HepG2 (cell line): ENCODE measurements around the gene ADAM15. TPM values are rescaled to one million over a fixed set of nuclear protein-coding genes. Genes with fewer than 3 reads are reported as not detected.

Experiments used
- ATAC-seq: fragments of 200-7000 bp; cut with Tn5 transposase; 3 replicates; pipeline ENCODE4 v1.9.1; 2020; ENCODE audit warnings: mild to moderate bottlenecking, moderate library complexity
- BruUV-seq: library from RNA; stranded (reverse); fragments of 400-500 nt; replicated peaks from 2 replicates; lab custom pipeline; 2021; lab: Mats Ljungman, UMichigan
- CTCF ChIA-PET: fragments of 300-600 bp; formaldehyde crosslinking; extraction: SDS; loops from one replicate; lab custom pipeline; 2021; ENCODE audit warnings: low total read pairs, inconsistent platforms, low intra/inter-chr PET ratio; lab: Yijun Ruan, JAX
- POLR2A ChIA-PET: fragments of 350-600 bp; sonication (Branson Sonifier 250); formaldehyde crosslinking; loops from one replicate; lab custom pipeline; 2020; ENCODE audit warnings: antibody characterized with exemption, inconsistent platforms; lab: Yijun Ruan, JAX
- DNase-seq: peaks from one replicate; pipeline ENCODE4 v3.0.0-alpha.2; 2015; ENCODE audit warnings: low spot score
- FAIRE-seq: peaks from 3 replicates; lab custom pipeline; 2011; peaks lifted over from hg19 to GRCh38; lab: Jason Lieb, UNC
- H2AFZ ChIP-seq: one replicate; pipeline ENCODE4 v1.6.1; 2011; ENCODE audit warnings: low read length, inconsistent platforms
- H3K27ac ChIP-seq: fragments of 300-600 bp; 3 replicates; pipeline ENCODE4 v1.8.0; 2011; ENCODE audit warnings: mixed run types, mild to moderate bottlenecking, mixed read lengths, low read length, inconsistent platforms; ENCODE audit not compliant: insufficient read depth; ENCODE audit errors: extremely low read length
- H3K27me3 ChIP-seq, 2 experiments: fragments of 200-600 bp in 1 of 2; 2 replicates in 1 of 2; 3 replicates in 1 of 2; pipeline versions ENCODE4 v1.6.0 to v1.8.0; 2011; ENCODE audit warnings: low read length in 2 of 2, mild to moderate bottlenecking in 2 of 2, moderate library complexity in 2 of 2, inconsistent platforms in 1 of 2; ENCODE audit not compliant: insufficient read depth in 2 of 2, control insufficient read depth in 1 of 2
- H3K36me3 ChIP-seq, 2 experiments: fragments of 200-600 bp in 1 of 2; replicated peaks in 1 of 2; 2 replicates in 1 of 2; 3 replicates in 1 of 2; pipeline versions ENCODE4 v1.5.1 to v1.8.0; 2011; ENCODE audit warnings: low read length in 2 of 2, inconsistent platforms in 1 of 2; ENCODE audit not compliant: insufficient read depth in 2 of 2, control insufficient read depth in 1 of 2
- H3K4me1 ChIP-seq: 2 replicates; pipeline ENCODE4 v1.5.1; 2012; ENCODE audit warnings: low read length, inconsistent platforms; ENCODE audit not compliant: insufficient read depth
- H3K4me2 ChIP-seq: 2 replicates; pipeline ENCODE4 v1.6.0; 2011; ENCODE audit warnings: low read depth, low read length, inconsistent platforms
- H3K4me3 ChIP-seq, 3 experiments: fragments of 200-600 bp in 1 of 3; sonication (generic), shearing (Covaris generic) in 1 of 3; replicated peaks in 1 of 3; 2 replicates each; pipeline ENCODE4 v1.5.1; 2011 to 2016; ENCODE audit warnings: low read length in 3 of 3, inconsistent platforms in 2 of 3, low read depth in 2 of 3, mild to moderate bottlenecking in 2 of 3, control low read depth in 1 of 3, mixed read lengths in 1 of 3; ENCODE audit not compliant: insufficient read depth in 1 of 3
- H3K79me2 ChIP-seq: one replicate; pipeline ENCODE4 v1.6.1; 2011; ENCODE audit warnings: low read length, inconsistent platforms; ENCODE audit not compliant: insufficient read depth
- H3K9ac ChIP-seq: 2 replicates; pipeline ENCODE4 v1.6.0; 2011; ENCODE audit warnings: mild to moderate bottlenecking, low read depth, low read length, inconsistent platforms; ENCODE audit not compliant: insufficient read depth
- H3K9me3 ChIP-seq: 2 replicates; pipeline ENCODE4 v1.5.1; 2012; ENCODE audit warnings: mild to moderate bottlenecking, low read length
- H4K20me1 ChIP-seq: 2 replicates; pipeline ENCODE4 v1.6.0; 2011; ENCODE audit warnings: inconsistent platforms, mild to moderate bottlenecking, low read length, moderate library complexity; ENCODE audit not compliant: insufficient read depth
- AKAP8 ChIP-seq: sonication (generic); formaldehyde crosslinking; IDR thresholded peaks from 2 replicates; pipeline ENCODE4 v1.5.1; 2020; ENCODE audit warnings: mild to moderate bottlenecking, missing genetic modification reagents
- CEBPB ChIP-seq: IDR thresholded peaks from 2 replicates; pipeline ENCODE4 v1.6.1; 2011; ENCODE audit warnings: low read depth, low read length, improper control_type of control experiment, borderline replicate concordance
- JUND ChIP-seq: sonication (generic); formaldehyde crosslinking; IDR thresholded peaks from 2 replicates; pipeline ENCODE4 v1.8.0; 2022; ENCODE audit warnings: mild to moderate bottlenecking, missing genetic modification reagents
- KDM2A ChIP-seq: sonication (generic); formaldehyde crosslinking; IDR thresholded peaks from 2 replicates; pipeline ENCODE4 v1.4.0; 2020; ENCODE audit warnings: low read depth, missing genetic modification reagents, borderline replicate concordance
- LBX2 ChIP-seq: sonication (generic); formaldehyde crosslinking; IDR thresholded peaks from 2 replicates; pipeline ENCODE4 v1.5.0; 2020; ENCODE audit warnings: missing genetic modification reagents, mild to moderate bottlenecking, borderline replicate concordance
- MAX ChIP-seq: IDR thresholded peaks from 2 replicates; pipeline ENCODE4 v1.6.1; 2012; ENCODE audit warnings: inconsistent platforms
- REPIN1 ChIP-seq: sonication (generic); formaldehyde crosslinking; IDR thresholded peaks from 2 replicates; pipeline ENCODE4 v1.8.0; 2022; ENCODE audit warnings: missing genetic modification reagents, low read depth, mild to moderate bottlenecking, borderline replicate concordance
- SKIL ChIP-seq: sonication (generic); formaldehyde crosslinking; IDR thresholded peaks from 2 replicates; pipeline ENCODE4 v1.8.0; 2022; ENCODE audit warnings: missing genetic modification reagents, mild to moderate bottlenecking, moderate library complexity, borderline replicate concordance
- TAF15 ChIP-seq: fragments of 200-400 bp; formaldehyde crosslinking; IDR thresholded peaks from one replicate; pipeline ENCODE4 v1.6.1; 2018; ENCODE audit warnings: mild to moderate bottlenecking, low read depth, low read length; ENCODE audit not compliant: poor library complexity, severe bottlenecking
- ZBTB42 ChIP-seq: sonication (generic); formaldehyde crosslinking; IDR thresholded peaks from 2 replicates; pipeline ENCODE4 v1.5.0; 2020; ENCODE audit warnings: mild to moderate bottlenecking, missing genetic modification reagents
- ZMYM3 ChIP-seq: sonication (generic); formaldehyde crosslinking; IDR thresholded peaks from 2 replicates; pipeline ENCODE4 v1.5.1; 2020; ENCODE audit warnings: mild to moderate bottlenecking, missing genetic modification reagents
- ZNF333 ChIP-seq: sonication (generic); formaldehyde crosslinking; IDR thresholded peaks from 2 replicates; pipeline ENCODE4 v1.4.0; 2020; ENCODE audit warnings: mild to moderate bottlenecking, missing genetic modification reagents, borderline replicate concordance
- ZSCAN22 ChIP-seq: sonication (generic); formaldehyde crosslinking; IDR thresholded peaks from 2 replicates; pipeline ENCODE4 v1.4.0; 2020; ENCODE audit warnings: mild to moderate bottlenecking, missing genetic modification reagents
- WGBS: methylation state at CpG from one replicate; pipeline ENCODE4 v1.1.6; 2017; ENCODE audit warnings: low lambda C conversion rate; 5-methylcytosine and 5-hydroxymethylcytosine counted together
- in situ Hi-C: cut with HindIII; loops from 2 replicates; pipeline ENCODE4 v1.10.0; 2017; ENCODE audit warnings: low pct_unique_long_range_greater_than_20kb; ENCODE audit not compliant: extremely low pct_ligation_motif_present
- intact Hi-C: fragments of 100-400 bp; cut with micrococcal nuclease; formaldehyde crosslinking; loops from one replicate; pipeline ENCODE4 v1.10.0; 2022; ENCODE audit not compliant: unreplicated experiment
- polyA plus RNA-seq, 8 experiments: library from polyadenylated mRNA; depleted of rRNA in 3 of 8; stranded (reverse) in 7 of 8; unstranded in 1 of 8; fragments of >200 nt; fragmentation: Illumina TruSeq in 4 of 8; extraction: Trizol in 4 of 8; gene quantifications; 2 replicates each; pipeline versions ENCODE4 v1.2.1 to v1.2.3, GENCODE V29; 2011 to 2016; ENCODE audit warnings: low read depth in 4 of 8, missing spikeins in 1 of 8, mixed read lengths in 1 of 8; ENCODE audit not compliant: insufficient read depth in 1 of 8
- total RNA-seq, 5 experiments: library from RNA; depleted of rRNA; stranded (reverse); fragments of >200 nt; fragmentation: Illumina TruSeq; extraction: Trizol; gene quantifications; 2 replicates each; pipeline ENCODE4 v1.2.3, GENCODE V29; 2016; ENCODE audit warnings: low read depth in 1 of 5

Gene ADAM15
- total and polyA plus RNA-seq, 2 of the 13 experiments (the other 11 are each of a cell fraction or from before 2014, with no cell fraction given) = 17.9 to 25.6 TPM

DNA sequence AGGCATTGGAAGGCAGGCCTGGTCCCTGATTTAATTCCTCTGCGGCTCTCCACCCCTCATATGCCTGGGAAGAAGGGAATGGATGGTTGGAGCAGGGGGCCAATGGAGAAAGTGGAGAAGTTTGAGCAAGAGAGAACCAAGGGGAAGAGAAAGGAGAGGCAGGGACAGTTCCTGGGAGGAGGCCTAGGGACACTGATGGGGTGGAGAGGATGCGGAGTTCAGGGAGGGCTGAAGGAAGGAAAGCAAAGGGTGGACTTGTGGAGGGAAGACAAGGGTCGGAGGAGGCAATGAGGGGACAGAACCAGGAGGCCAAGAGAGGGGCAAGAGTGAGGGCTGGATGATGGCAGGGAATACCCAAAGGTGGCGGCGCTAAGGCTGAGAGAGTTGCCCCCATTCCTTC is 41.4 kb upstream of the ADAM15 start:
- H3K27me3 ChIP-seq = no peaks in the 10 kb centered on the region
- no peak for FAIRE-seq
- intact Hi-C loops = no loop called here
- H2AFZ ChIP-seq = no peak overlapping the region
- H3K9ac ChIP-seq = no peak overlapping the region
- no peak for ATAC-seq
- peaks cover 11% of the 10 kb centered on the region; the same call in 1 of the 2 replicates for H4K20me1 ChIP-seq
- H3K9me3 ChIP-seq = no peaks in the 10 kb centered on the region
- peaks cover 29% of the 10 kb centered on the region for H3K79me2 ChIP-seq
- no TSS peak for BruUV-seq
- no peak overlapping the region for H3K4me3 ChIP-seq
- H3K4me1 ChIP-seq = peaks cover 88% of the 10 kb centered on the region
- POLR2A ChIA-PET = interaction anchor here (8.2 kb wide), 1 partner anchor 7 kb away, joined by 90 read pairs; the partner anchor contains the start of gene ZBTB7B
- no peak overlapping the region for H3K4me2 ChIP-seq
- in situ Hi-C loops = no loop called here
- CTCF ChIA-PET = no interaction called here
- WGBS = 96% methylated on average over 5 of the region's 5 CpGs
- no peak overlapping the region for H3K27ac ChIP-seq
- peaks cover 3 to 25% of the 10 kb centered on the region in 2 experiments; a peak in 4 of 5 replicates for H3K36me3 ChIP-seq
- no peak for DNase-seq
- TF ChIP-seq ZBTB42 (CRISPR knock-in tag) = no peak
- no peak for TF ChIP-seq REPIN1 (CRISPR knock-in tag)
- TF ChIP-seq KDM2A (CRISPR knock-in tag) = no peak
- no peak for TF ChIP-seq LBX2 (CRISPR knock-in tag)
- TF ChIP-seq AKAP8 (CRISPR knock-in tag) = no peak
- no peak for TF ChIP-seq MAX
- TF ChIP-seq ZNF333 (CRISPR knock-in tag) = no peak
- no peak for TF ChIP-seq ZSCAN22
- TF ChIP-seq CEBPB = no peak
- no peak for TF ChIP-seq TAF15
- no peak for TF ChIP-seq ZMYM3
- no peak for TF ChIP-seq JUND (CRISPR knock-in tag)
- TF ChIP-seq SKIL (CRISPR knock-in tag) = no peak
